Activated naive CD8-positive, alpha-beta T cell treated with anti-CD3 and anti-CD28 coated beads for 36 hours (primary cell): ENCODE results near the gene ANKS6. TPM values are rescaled to one million over a fixed set of nuclear protein-coding genes. Genes with fewer than 3 reads are reported as not detected.

Source experiments
- DNase-seq: peaks from one replicate; pipeline ENCODE4 v3.0.0; 2021
- H3K27ac Mint-ChIP-seq: one replicate; pipeline ENCODE4 v1.8.0; 2022; ENCODE audit warnings: mild to moderate bottlenecking, moderate library complexity, mixed read lengths
- H3K27me3 Mint-ChIP-seq: one replicate; pipeline ENCODE4 v1.8.0; 2022; ENCODE audit warnings: mild to moderate bottlenecking, mixed read lengths
- H3K36me3 Mint-ChIP-seq: one replicate; pipeline ENCODE4 v1.8.0; 2021; ENCODE audit warnings: mild to moderate bottlenecking, mixed read lengths
- H3K4me1 Mint-ChIP-seq: one replicate; pipeline ENCODE4 v1.8.0; 2021; ENCODE audit warnings: mixed read lengths
- H3K4me3 Mint-ChIP-seq: one replicate; pipeline ENCODE4 v1.8.0; 2022; ENCODE audit warnings: mild to moderate bottlenecking, moderate library complexity, mixed read lengths
- H3K9me3 Mint-ChIP-seq: one replicate; pipeline ENCODE4 v1.8.0; 2022; ENCODE audit warnings: mixed read lengths
- total RNA-seq, 2 experiments: library from RNA; stranded (reverse); gene quantifications; one replicate each; pipeline ENCODE4 v1.2.3, GENCODE V29; 2021

The ANKS6 gene
- total RNA-seq, 2 experiments from 2014 or later, result 17.9 to 21.8 TPM

GRCh38 chr9:98806394-98807035 lies 10.2 kb upstream of the ANKS6 start:
- no peak overlapping the region for H3K27ac Mint-ChIP-seq
- H3K27me3 Mint-ChIP-seq, result peaks cover 10% of the 10 kb centered on the region
- peaks cover 34% of the 10 kb centered on the region for H3K4me1 Mint-ChIP-seq
- DNase-seq, result no peak
- peaks cover 3% of the 10 kb centered on the region for H3K36me3 Mint-ChIP-seq
- peak overlapping the region; percentile 80 for H3K4me3 Mint-ChIP-seq
- H3K9me3 Mint-ChIP-seq, result peaks cover 3% of the 10 kb centered on the region

- no peaks in the 10 kb centered on the region for H3K9me3 Mint-ChIP-seq
- no peak for DNase-seq
- no peaks in the 10 kb centered on the region for H3K36me3 Mint-ChIP-seq
- no peak overlapping the region for H3K4me3 Mint-ChIP-seq
- H3K27ac Mint-ChIP-seq, result no peak overlapping the region
- peaks cover 10% of the 10 kb centered on the region for H3K27me3 Mint-ChIP-seq
- H3K4me1 Mint-ChIP-seq, result peaks cover 27% of the 10 kb centered on the region
These were observed 9.3 kb upstream of the ANKS6 start for GRCh38 chr9:98805506-98806272.

GRCh38 chr9:98804083-98804482 lies 7.7 kb upstream of the ANKS6 start:
- no peak for DNase-seq
- Mint-ChIP-seq H3K4me1 (peaks cover 19% of the 10 kb centered on the region), H3K27me3 (peaks cover 10% of the 10 kb centered on the region), H3K36me3 (no peaks in the 10 kb centered on the region), H3K27ac (no peak overlapping the region), H3K4me3 (no peak overlapping the region), H3K9me3 (no peaks in the 10 kb centered on the region)

- peaks cover 12% of the 10 kb centered on the region for H3K9me3 Mint-ChIP-seq
- H3K36me3 Mint-ChIP-seq, result peaks cover 8% of the 10 kb centered on the region
- H3K27ac Mint-ChIP-seq, result no peak overlapping the region
- DNase-seq, result no peak
- peaks cover 8% of the 10 kb centered on the region for H3K4me1 Mint-ChIP-seq
- H3K27me3 Mint-ChIP-seq, result peaks cover 10% of the 10 kb centered on the region
- no peak overlapping the region for H3K4me3 Mint-ChIP-seq
These were observed 5.6 kb upstream of the ANKS6 start for GRCh38 chr9:98801969-98802371.

GRCh38 chr9:98801561-98801960 lies 5.2 kb upstream of the ANKS6 start:
- Mint-ChIP-seq H3K9me3 (peaks cover 12% of the 10 kb centered on the region), H3K4me3 (no peak overlapping the region), H3K4me1 (peaks cover 7% of the 10 kb centered on the region), H3K27ac (no peak overlapping the region), H3K36me3 (peaks cover 8% of the 10 kb centered on the region), H3K27me3 (peaks cover 10% of the 10 kb centered on the region)
- DNase-seq, result no peak

GRCh38 chr9:98798254-98798653 lies 1.9 kb upstream of the ANKS6 start:
- peaks cover 12% of the 10 kb centered on the region for H3K9me3 Mint-ChIP-seq
- H3K36me3 Mint-ChIP-seq, result peaks cover 12% of the 10 kb centered on the region
- no peak for DNase-seq
- peaks cover 21% of the 10 kb centered on the region for H3K4me1 Mint-ChIP-seq
- H3K4me3 Mint-ChIP-seq, result no peak overlapping the region
- no peaks in the 10 kb centered on the region for H3K27me3 Mint-ChIP-seq
- H3K27ac Mint-ChIP-seq, result no peak overlapping the region

GRCh38 chr9:98797491-98797890 lies 1.1 kb upstream of the ANKS6 start:
- no peak overlapping the region for H3K27ac Mint-ChIP-seq

GRCh38 chr9:98795970-98796363 lies 388 bp downstream of the ANKS6 start:
- Mint-ChIP-seq H3K4me1 (peaks cover 32% of the 10 kb centered on the region), H3K9me3 (peaks cover 12% of the 10 kb centered on the region), H3K4me3 (peak overlapping the region; percentile 81), H3K27ac (no peak overlapping the region), H3K36me3 (peaks cover 14% of the 10 kb centered on the region), H3K27me3 (no peaks in the 10 kb centered on the region)
- DNase-seq, result peak; percentile 41

More at GRCh38 chr9:98797491-98797890, 1.1 kb upstream of the ANKS6 start:
- Mint-ChIP-seq H3K27me3 (no peaks in the 10 kb centered on the region), H3K36me3 (peaks cover 12% of the 10 kb centered on the region), H3K4me3 (peak overlapping the region; percentile 50), H3K4me1 (peaks cover 23% of the 10 kb centered on the region), H3K9me3 (peaks cover 12% of the 10 kb centered on the region)
- DNase-seq, result no peak

GRCh38 chr9:98795295-98795955 lies 930 bp downstream of the ANKS6 start:
- Mint-ChIP-seq H3K36me3 (peaks cover 15% of the 10 kb centered on the region), H3K4me1 (peaks cover 35% of the 10 kb centered on the region), H3K27ac (no peak overlapping the region), H3K4me3 (peak overlapping the region; percentile 81), H3K27me3 (no peaks in the 10 kb centered on the region), H3K9me3 (peaks cover 12% of the 10 kb centered on the region)
- DNase-seq, result no peak

- peaks cover 15% of the 10 kb centered on the region for H3K36me3 Mint-ChIP-seq
- H3K4me3 Mint-ChIP-seq, result peak overlapping the region; percentile 81
- DNase-seq, result no peak
These were observed 1.6 kb downstream of the ANKS6 start for GRCh38 chr9:98794802-98795201.

GRCh38 chr9:98793031-98793430 lies 3.3 kb downstream of the ANKS6 start:
- DNase-seq, result no peak
- no peaks in the 10 kb centered on the region for H3K27me3 Mint-ChIP-seq
- H3K36me3 Mint-ChIP-seq, result peaks cover 9% of the 10 kb centered on the region
- H3K4me1 Mint-ChIP-seq, result peaks cover 35% of the 10 kb centered on the region
- H3K27ac Mint-ChIP-seq, result no peak overlapping the region
- H3K9me3 Mint-ChIP-seq, result peaks cover 2% of the 10 kb centered on the region
- H3K4me3 Mint-ChIP-seq, result no peak overlapping the region

More at GRCh38 chr9:98794802-98795201, 1.6 kb downstream of the ANKS6 start:
- Mint-ChIP-seq H3K9me3 (peaks cover 12% of the 10 kb centered on the region), H3K27ac (no peak overlapping the region), H3K4me1 (peaks cover 35% of the 10 kb centered on the region), H3K27me3 (no peaks in the 10 kb centered on the region)

- H3K9me3 Mint-ChIP-seq, result no peaks in the 10 kb centered on the region
- no peak for DNase-seq
- H3K27me3 Mint-ChIP-seq, result no peaks in the 10 kb centered on the region
- peaks cover 7% of the 10 kb centered on the region for H3K36me3 Mint-ChIP-seq
- no peak overlapping the region for H3K4me3 Mint-ChIP-seq
- H3K27ac Mint-ChIP-seq, result no peak overlapping the region
- H3K4me1 Mint-ChIP-seq, result peaks cover 31% of the 10 kb centered on the region
These were observed 4.5 kb downstream of the ANKS6 start for GRCh38 chr9:98791608-98792490.

GRCh38 chr9:98790842-98791607 lies 5.3 kb downstream of the ANKS6 start:
- H3K36me3 Mint-ChIP-seq, result peaks cover 7% of the 10 kb centered on the region
- peak; percentile 66 for DNase-seq
- H3K27ac Mint-ChIP-seq, result no peak overlapping the region
- no peaks in the 10 kb centered on the region for H3K9me3 Mint-ChIP-seq
- H3K4me3 Mint-ChIP-seq, result no peak overlapping the region
- H3K4me1 Mint-ChIP-seq, result peaks cover 30% of the 10 kb centered on the region
- H3K27me3 Mint-ChIP-seq, result no peaks in the 10 kb centered on the region
